GM19463 (cell line): ENCODE measurements around the gene PARPBP.
"Not testable (repeated sequence)": the region's sequence is repeated elsewhere in the genome, so short reads cannot be mapped to it uniquely, and the experiment has no call there.

Source experiments
- ATAC-seq: cut with Tn5 transposase; IDR thresholded peaks from one replicate; pipeline ENCODE4 v1.9.1; 2021; ENCODE audit warnings: mild to moderate bottlenecking, moderate library complexity; ENCODE audit not compliant: unreplicated experiment

PARPBP gene

DNA sequence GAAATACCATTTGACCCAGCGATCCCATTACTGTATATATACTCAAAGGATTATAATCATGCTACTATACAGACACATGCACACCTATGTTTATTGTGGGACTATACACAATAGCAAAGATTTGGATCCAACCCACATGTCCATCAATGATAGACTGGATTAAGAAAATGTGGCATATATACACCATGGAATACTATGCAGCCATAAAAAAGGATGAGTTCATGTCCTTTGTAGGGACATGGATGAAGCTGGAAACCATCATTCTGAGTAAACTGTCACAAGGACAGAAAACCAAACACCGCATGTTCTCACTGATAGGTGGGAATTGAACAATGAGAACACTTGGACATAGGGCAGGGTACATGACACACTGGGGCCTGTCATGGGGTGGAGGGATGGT lies 120.9 kb downstream of the PARPBP start:
- ATAC-seq, result not testable (repeated sequence)
